ENCODE data around the gene SORCS2. TPM values are rescaled to one million over a fixed set of nuclear protein-coding genes. Genes with fewer than 3 reads are reported as not detected.

Gene SORCS2
- total and polyA plus RNA-seq, 2 donors (not counting 1 experiment from before 2014, with no cell fraction given), result not detected

GRCh38 chr4:7622371-7622770 is 430.0 kb downstream of the SORCS2 start:
- Mint-ChIP-seq H3K4me3 (no peak overlapping the region), H3K27ac (no peak overlapping the region), H3K4me1 (no peaks in the 10 kb centered on the region), H3K9me3 (ENCODE audit: insufficient read depth) (no peaks in the 10 kb centered on the region), H3K27me3 (peaks cover 7% of the 10 kb centered on the region)
- intact Hi-C loops (cut with micrococcal nuclease), result no loop called here
- Histone ChIP-seq H3K4me2 (replicated peaks; ENCODE audit: low read depth, low read length, poor library complexity, severe bottlenecking) (no peak overlapping the region), H3K9me3 (ENCODE audit: control extremely low read depth in 1 of 3, control insufficient read depth in 2 of 3, insufficient read depth in 1 of 3, low read length in 2 of 3) (peaks cover 0 to 13% (median 0%) of the 10 kb centered on the region in 3 donors), H3K4me3 (ENCODE audit: control extremely low read depth in 1 of 5, extremely low read depth in 1 of 5, insufficient read depth in 1 of 5, low read depth in 2 of 5, low read length in 4 of 5) (no peak overlapping the region), H3K36me3 (replicated peaks in 1 of 2; ENCODE audit: control extremely low read depth in 1 of 2, control insufficient read depth in 1 of 2, extremely low read depth in 1 of 2, insufficient read depth in 2 of 2, low read length in 1 of 2) (no peaks in the 10 kb centered on the region), H3K27me3 (replicated peaks in 1 of 4; ENCODE audit: control extremely low read depth in 1 of 4, control insufficient read depth in 3 of 4, insufficient read depth in 4 of 4, low read length in 3 of 4) (no peaks in the 10 kb centered on the region), H3K4me1 (ENCODE audit: control insufficient read depth in 2 of 2, insufficient read depth in 2 of 2, low read length in 2 of 2) (no peaks in the 10 kb centered on the region), H3K27ac (ENCODE audit: low read length in 2 of 2) (no peak overlapping the region), H4K20me1 (ENCODE audit: control insufficient read depth, insufficient read depth, low read length, poor library complexity, severe bottlenecking) (no peaks in the 10 kb centered on the region), H2AFZ (ENCODE audit: insufficient read depth, low read depth, low read length, poor library complexity, severe bottlenecking) (no peak overlapping the region), H3K9ac (ENCODE audit: low read length) (no peak overlapping the region), H3K79me2 (ENCODE audit: control insufficient read depth, insufficient read depth, low read length) (no peaks in the 10 kb centered on the region)
- ChIA-PET POLR2A (no interaction called here), CTCF (no interaction called here)
- 84% methylated on average over 8 of the region's 9 CpGs for WGBS (ENCODE audit: insufficient coverage)
- no peak for TF ChIP-seq EZH2 (IDR thresholded peaks at IDR 0.05; ENCODE audit: borderline replicate concordance, insufficient read depth, low read depth, low read length, poor library complexity, severe bottlenecking)
- no peak for TF ChIP-seq CTCF (IDR thresholded peaks at IDR 0.05)
- no peak for DNase-seq
- no peak for ATAC-seq (ENCODE audit: low read depth)

GRCh38 chr4:7623468-7623867 is 431.1 kb downstream of the SORCS2 start:
- intact Hi-C loops (cut with micrococcal nuclease), result no loop called here
- no peaks in the 10 kb centered on the region for H3K79me2 ChIP-seq (ENCODE audit: control insufficient read depth, insufficient read depth, low read length)
- Mint-ChIP-seq H3K4me1 (no peaks in the 10 kb centered on the region), H3K9me3 (ENCODE audit: insufficient read depth) (no peaks in the 10 kb centered on the region), H3K4me3 (no peak overlapping the region), H3K27ac (no peak overlapping the region), H3K27me3 (peaks cover 7% of the 10 kb centered on the region)
- no peak overlapping the region for H3K27ac ChIP-seq (ENCODE audit: low read length in 2 of 2)
- 87% methylated on average over 13 of the region's 13 CpGs for WGBS (ENCODE audit: insufficient coverage)
- H3K27me3 ChIP-seq (replicated peaks in 1 of 4; ENCODE audit: control extremely low read depth in 1 of 4, control insufficient read depth in 3 of 4, insufficient read depth in 4 of 4, low read length in 3 of 4), result no peaks in the 10 kb centered on the region
- no peaks in the 10 kb centered on the region for H3K4me1 ChIP-seq (ENCODE audit: control insufficient read depth in 2 of 2, insufficient read depth in 2 of 2, low read length in 2 of 2)
- DNase-seq, result no peak
- no peak overlapping the region for H3K4me3 ChIP-seq (ENCODE audit: control extremely low read depth in 1 of 5, extremely low read depth in 1 of 5, insufficient read depth in 1 of 5, low read depth in 2 of 5, low read length in 4 of 5)
- H3K9me3 ChIP-seq (ENCODE audit: control extremely low read depth in 1 of 3, control insufficient read depth in 2 of 3, insufficient read depth in 1 of 3, low read length in 2 of 3), result peaks cover 0 to 12% (median 0%) of the 10 kb centered on the region in 3 donors
- H3K36me3 ChIP-seq (replicated peaks in 1 of 2; ENCODE audit: control extremely low read depth in 1 of 2, control insufficient read depth in 1 of 2, extremely low read depth in 1 of 2, insufficient read depth in 2 of 2, low read length in 1 of 2), result no peaks in the 10 kb centered on the region
- no peak overlapping the region for H2AFZ ChIP-seq (ENCODE audit: insufficient read depth, low read depth, low read length, poor library complexity, severe bottlenecking)
- ATAC-seq (ENCODE audit: low read depth), result no peak
- ChIA-PET POLR2A (no interaction called here), CTCF (no interaction called here)
- no peak for TF ChIP-seq EZH2 (IDR thresholded peaks at IDR 0.05; ENCODE audit: borderline replicate concordance, insufficient read depth, low read depth, low read length, poor library complexity, severe bottlenecking)
- no peak for TF ChIP-seq CTCF (IDR thresholded peaks at IDR 0.05)
- no peaks in the 10 kb centered on the region for H4K20me1 ChIP-seq (ENCODE audit: control insufficient read depth, insufficient read depth, low read length, poor library complexity, severe bottlenecking)
- H3K9ac ChIP-seq (ENCODE audit: low read length), result no peak overlapping the region
- H3K4me2 ChIP-seq (replicated peaks; ENCODE audit: low read depth, low read length, poor library complexity, severe bottlenecking), result no peak overlapping the region
